ENCODE measurements around the gene SLC25A2.
"Not testable (repeated sequence)": the region's sequence is repeated elsewhere in the genome, so short reads cannot be mapped to it uniquely, and the experiment has no call there.

The SLC25A2 gene

DNA sequence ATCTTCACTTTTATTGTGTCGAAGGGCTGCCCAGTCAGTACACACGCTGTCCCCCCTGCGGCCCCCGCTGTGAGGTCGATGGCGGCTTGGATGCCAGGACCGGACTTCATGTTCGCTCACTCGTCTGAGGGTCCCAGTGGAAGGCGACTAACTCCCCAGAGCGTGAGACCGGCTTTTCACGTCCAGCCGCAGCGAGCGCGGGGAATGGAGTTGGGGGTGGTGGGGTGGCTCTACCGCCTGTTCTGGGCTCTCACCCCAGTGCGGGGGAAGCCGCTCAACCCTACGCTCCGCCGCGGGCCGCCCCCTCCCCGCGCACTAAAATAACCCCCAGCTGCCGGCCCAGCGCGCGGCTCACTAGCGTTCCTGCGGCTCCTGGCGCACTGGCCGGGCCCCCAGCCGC, at the start of gene SLC25A2:
Gene SLC25A2, minus strand, starts transcription at position 294 of the 400 bp plus-strand sequence. Its CDS starts 184 bp downstream, at position 110.
- H3K36me3 Mint-ChIP-seq (ENCODE audit: low read depth) = peaks cover 37% of the 10 kb centered on the region
- H3K4me3 Mint-ChIP-seq = no peak within 1 kb of the TSS
- no peak for ATAC-seq
- no peaks in the 10 kb centered on the region for H3K4me1 Mint-ChIP-seq
- no peak for DNase-seq
- no peaks in the 10 kb centered on the region for H3K27me3 Mint-ChIP-seq
- no peak within 1 kb of the TSS for H3K27ac Mint-ChIP-seq
- peaks cover 60% of the 10 kb centered on the region for H3K9me3 Mint-ChIP-seq

- Mint-ChIP-seq H3K36me3 (ENCODE audit: low read depth) (peaks cover 21% of the 10 kb centered on the region), H3K27ac (no peak overlapping the region), H3K4me1 (no peaks in the 10 kb centered on the region), H3K9me3 (peaks cover 50% of the 10 kb centered on the region), H3K4me3 (no peak overlapping the region), H3K27me3 (peaks cover 60% of the 10 kb centered on the region)
- no peak for ATAC-seq
- DNase-seq = no peak
These were observed 47.7 kb upstream of the SLC25A2 start for GRCh38 chr5:141351591-141351990.

DNA sequence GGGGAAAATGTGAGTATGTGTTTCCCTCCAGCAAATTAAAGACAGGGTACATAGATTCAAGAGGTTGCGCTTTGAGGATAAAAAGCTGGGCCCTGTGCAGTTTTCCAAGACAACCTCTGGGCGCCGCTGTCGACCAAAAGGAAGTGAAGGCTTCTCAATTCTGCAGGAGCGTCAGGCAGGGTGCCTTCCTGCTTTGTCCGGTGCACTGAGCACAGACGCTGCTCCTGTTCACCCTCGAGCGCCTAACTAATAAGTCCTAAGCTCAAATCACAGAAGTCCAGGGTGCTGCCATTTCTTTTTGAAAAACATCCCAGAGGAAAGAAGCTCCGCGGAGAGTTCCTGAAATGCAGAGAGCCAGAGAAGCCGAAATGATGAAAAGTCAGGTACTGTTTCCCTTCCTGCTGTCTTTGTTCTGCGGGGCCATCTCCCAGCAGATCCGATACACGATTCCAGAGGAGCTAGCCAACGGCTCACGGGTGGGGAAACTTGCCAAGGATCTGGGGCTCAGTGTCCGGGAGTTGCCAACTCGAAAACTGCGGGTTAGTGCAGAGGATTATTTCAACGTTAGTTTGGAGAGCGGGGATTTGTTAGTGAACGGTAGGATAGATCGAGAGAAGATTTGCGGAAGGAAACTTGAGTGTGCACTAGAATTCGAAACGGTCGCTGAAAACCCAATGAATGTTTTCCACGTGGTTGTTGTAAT, 46.2 kb upstream of the SLC25A2 start, which contains the start of gene PCDHGB1:
Gene PCDHGB1, plus strand, starts transcription at position 183 of the 703 bp plus-strand sequence. Its CDS starts 162 bp downstream, at position 345.
- no peak within 1 kb of the TSS for H3K27ac Mint-ChIP-seq
- peaks cover 17% of the 10 kb centered on the region for H3K36me3 Mint-ChIP-seq (ENCODE audit: low read depth)
- DNase-seq = peak; percentile 20
- H3K4me3 Mint-ChIP-seq = no peak within 1 kb of the TSS
- no peak for ATAC-seq
- H3K9me3 Mint-ChIP-seq = peaks cover 49% of the 10 kb centered on the region
- H3K27me3 Mint-ChIP-seq = peaks cover 60% of the 10 kb centered on the region
- no peaks in the 10 kb centered on the region for H3K4me1 Mint-ChIP-seq

- not testable (repeated sequence) for ATAC-seq, DNase-seq, H3K27ac Mint-ChIP-seq, H3K4me3 Mint-ChIP-seq, H3K4me1 Mint-ChIP-seq
- H3K9me3 Mint-ChIP-seq = peaks cover 56% of the 10 kb centered on the region
- H3K36me3 Mint-ChIP-seq (ENCODE audit: low read depth) = peaks cover 25% of the 10 kb centered on the region
- peaks cover 65% of the 10 kb centered on the region for H3K27me3 Mint-ChIP-seq
These were observed 42.2 kb upstream of the SLC25A2 start for GRCh38 chr5:141346017-141346416.

DNA sequence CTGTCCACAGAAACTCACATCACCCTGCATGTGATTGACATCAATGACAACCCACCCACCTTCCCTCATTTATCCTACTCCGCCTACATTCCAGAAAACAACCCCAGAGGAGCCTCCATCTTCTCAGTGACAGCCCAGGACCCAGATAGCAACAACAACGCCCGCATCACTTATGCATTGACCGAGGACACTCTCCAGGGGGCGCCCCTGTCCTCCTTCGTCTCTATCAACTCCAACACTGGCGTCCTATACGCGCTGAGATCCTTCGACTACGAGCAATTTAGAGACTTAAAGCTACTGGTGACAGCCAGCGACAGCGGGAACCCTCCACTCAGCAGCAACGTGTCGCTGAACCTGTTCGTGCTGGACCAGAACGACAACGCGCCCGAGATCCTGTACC, 41.5 kb upstream of the SLC25A2 start:
- DNase-seq = no peak
- no peak overlapping the region for H3K27ac Mint-ChIP-seq
- ATAC-seq = no peak
- H3K4me3 Mint-ChIP-seq = no peak overlapping the region
- H3K36me3 Mint-ChIP-seq (ENCODE audit: low read depth) = peaks cover 25% of the 10 kb centered on the region
- peaks cover 54% of the 10 kb centered on the region for H3K9me3 Mint-ChIP-seq
- H3K27me3 Mint-ChIP-seq = peaks cover 62% of the 10 kb centered on the region
- no peaks in the 10 kb centered on the region for H3K4me1 Mint-ChIP-seq

DNA sequence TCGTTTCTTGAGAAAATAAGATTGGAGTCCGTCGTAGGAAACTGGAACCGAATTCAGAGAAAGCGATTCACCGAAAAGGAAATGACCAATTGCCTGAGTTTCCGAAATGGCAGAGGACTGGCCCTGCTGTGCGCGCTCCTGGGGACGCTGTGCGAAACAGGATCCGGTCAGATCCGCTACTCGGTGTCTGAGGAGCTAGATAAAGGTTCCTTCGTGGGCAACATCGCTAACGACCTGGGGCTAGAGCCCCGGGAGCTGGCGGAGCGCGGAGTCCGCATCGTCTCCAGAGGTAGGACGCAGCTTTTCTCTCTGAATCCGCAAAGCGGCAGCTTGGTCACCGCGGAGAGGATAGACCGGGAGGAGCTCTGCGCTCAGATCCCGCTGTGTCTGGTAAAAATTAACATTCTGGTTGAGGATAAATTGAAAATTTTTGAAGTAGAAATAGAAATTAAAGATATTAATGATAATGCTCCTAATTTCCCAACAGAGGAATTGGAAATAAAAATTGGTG, 40.2 kb upstream of the SLC25A2 start:
- Mint-ChIP-seq H3K36me3 (ENCODE audit: low read depth) (peaks cover 28% of the 10 kb centered on the region), H3K4me3 (no peak overlapping the region), H3K27ac (no peak overlapping the region), H3K4me1 (no peaks in the 10 kb centered on the region), H3K9me3 (peaks cover 51% of the 10 kb centered on the region), H3K27me3 (peaks cover 67% of the 10 kb centered on the region)
- DNase-seq = no peak
- no peak for ATAC-seq

GRCh38 chr5:141343242-141343952, 39.5 kb upstream of the SLC25A2 start, which contains the start of gene PCDHGA3:
PCDHGA3 (plus strand) TSS chr5:141343829; CDS start chr5:141344034, 205 bp downstream.
- Mint-ChIP-seq H3K9me3 (peaks cover 50% of the 10 kb centered on the region), H3K27ac (no peak within 1 kb of the TSS), H3K36me3 (ENCODE audit: low read depth) (peaks cover 31% of the 10 kb centered on the region), H3K4me1 (no peaks in the 10 kb centered on the region), H3K27me3 (peaks cover 68% of the 10 kb centered on the region), H3K4me3 (no peak within 1 kb of the TSS)
- no peak for ATAC-seq
- no peak for DNase-seq

DNA sequence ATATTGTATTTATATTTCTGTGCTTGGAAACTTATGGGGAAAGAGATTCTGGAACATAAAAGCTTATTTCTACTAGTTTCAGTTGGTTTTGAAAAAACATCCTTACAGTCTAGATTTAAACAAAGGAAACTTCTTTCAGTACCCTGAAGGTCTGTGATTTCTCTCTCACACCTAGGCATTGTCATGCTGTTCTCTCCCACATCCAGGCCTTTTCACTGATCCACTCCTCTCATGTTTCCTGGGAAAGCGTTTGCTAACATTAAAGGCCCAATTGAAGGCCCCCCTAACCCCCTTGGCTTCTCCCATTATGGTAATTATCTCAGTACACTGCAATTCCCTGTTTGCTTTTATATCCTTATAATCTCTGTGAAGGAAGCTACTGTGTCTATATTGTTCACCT, 38.9 kb upstream of the SLC25A2 start:
- Mint-ChIP-seq H3K36me3 (ENCODE audit: low read depth) (peaks cover 34% of the 10 kb centered on the region), H3K27me3 (peaks cover 74% of the 10 kb centered on the region), H3K4me1 (no peaks in the 10 kb centered on the region), H3K27ac (no peak overlapping the region), H3K9me3 (peaks cover 56% of the 10 kb centered on the region), H3K4me3 (no peak overlapping the region)
- DNase-seq (no peak), ATAC-seq (no peak)

DNA sequence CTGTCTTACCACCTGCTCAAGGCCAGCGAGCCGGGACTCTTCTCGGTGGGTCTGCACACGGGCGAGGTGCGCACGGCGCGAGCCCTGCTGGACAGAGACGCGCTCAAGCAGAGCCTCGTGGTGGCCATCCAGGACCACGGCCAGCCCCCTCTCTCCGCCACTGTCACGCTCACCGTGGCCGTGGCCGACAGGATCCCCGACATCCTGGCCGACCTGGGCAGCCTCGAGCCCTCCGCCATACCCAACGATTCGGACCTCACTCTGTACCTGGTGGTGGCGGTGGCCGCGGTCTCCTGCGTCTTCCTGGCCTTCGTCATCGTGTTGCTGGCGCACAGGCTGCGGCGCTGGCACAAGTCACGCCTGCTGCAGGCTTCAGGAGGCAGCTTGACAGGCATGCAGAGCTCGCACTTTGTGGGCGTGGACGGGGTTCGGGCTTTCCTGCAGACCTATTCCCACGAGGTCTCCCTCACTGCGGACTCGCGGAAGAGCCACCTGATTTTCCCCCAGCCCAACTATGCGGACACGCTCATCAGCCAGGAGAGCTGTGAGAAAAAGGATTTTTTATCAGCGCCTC, 37.0 kb upstream of the SLC25A2 start:
- not testable (repeated sequence) for H3K4me1 Mint-ChIP-seq, DNase-seq, H3K4me3 Mint-ChIP-seq, ATAC-seq, H3K27ac Mint-ChIP-seq
- Mint-ChIP-seq H3K27me3 (peaks cover 81% of the 10 kb centered on the region), H3K9me3 (peaks cover 65% of the 10 kb centered on the region), H3K36me3 (ENCODE audit: low read depth) (peaks cover 34% of the 10 kb centered on the region)

GRCh38 chr5:141338538-141339306, 34.9 kb upstream of the SLC25A2 start, which contains the start of gene PCDHGA2:
PCDHGA2 (plus strand) TSS chr5:141338760.
- Mint-ChIP-seq H3K4me3 (no peak within 1 kb of the TSS), H3K27me3 (peaks cover 85% of the 10 kb centered on the region), H3K27ac (no peak within 1 kb of the TSS), H3K36me3 (ENCODE audit: low read depth) (peaks cover 24% of the 10 kb centered on the region), H3K4me1 (no peaks in the 10 kb centered on the region), H3K9me3 (peaks cover 71% of the 10 kb centered on the region)
- ATAC-seq = no peak
- no peak for DNase-seq

DNA sequence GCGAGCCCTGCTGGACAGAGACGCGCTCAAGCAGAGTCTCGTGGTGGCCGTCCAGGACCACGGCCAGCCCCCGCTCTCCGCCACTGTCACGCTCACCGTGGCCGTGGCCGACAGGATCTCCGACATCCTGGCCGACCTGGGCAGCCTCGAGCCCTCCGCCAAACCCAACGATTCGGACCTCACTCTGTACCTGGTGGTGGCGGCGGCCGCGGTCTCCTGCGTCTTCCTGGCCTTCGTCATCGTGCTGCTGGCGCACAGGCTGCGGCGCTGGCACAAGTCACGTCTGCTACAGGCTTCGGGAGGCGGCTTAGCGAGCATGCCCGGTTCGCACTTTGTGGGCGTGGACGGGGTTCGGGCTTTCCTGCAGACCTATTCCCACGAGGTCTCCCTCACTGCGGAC, 28.7 kb upstream of the SLC25A2 start:
- not testable (repeated sequence) for DNase-seq, H3K4me1 Mint-ChIP-seq, H3K27ac Mint-ChIP-seq, H3K4me3 Mint-ChIP-seq, ATAC-seq
- Mint-ChIP-seq H3K36me3 (ENCODE audit: low read depth) (peaks cover 20% of the 10 kb centered on the region), H3K9me3 (peaks cover 75% of the 10 kb centered on the region), H3K27me3 (peaks cover 82% of the 10 kb centered on the region)

- DNase-seq (no peak), ATAC-seq (no peak)
- peaks cover 5% of the 10 kb centered on the region for H3K4me1 Mint-ChIP-seq
- H3K27me3 Mint-ChIP-seq = peaks cover 75% of the 10 kb centered on the region
- peaks cover 23% of the 10 kb centered on the region for H3K36me3 Mint-ChIP-seq (ENCODE audit: low read depth)
- peaks cover 72% of the 10 kb centered on the region for H3K9me3 Mint-ChIP-seq
- no peak within 1 kb of the TSS for H3K4me3 Mint-ChIP-seq
- H3K27ac Mint-ChIP-seq = no peak within 1 kb of the TSS
These were observed 26.6 kb upstream of the SLC25A2 start, which contains the start of gene PCDHGA1 for GRCh38 chr5:141330299-141331080. PCDHGA1 (plus strand) TSS chr5:141330514.

DNA sequence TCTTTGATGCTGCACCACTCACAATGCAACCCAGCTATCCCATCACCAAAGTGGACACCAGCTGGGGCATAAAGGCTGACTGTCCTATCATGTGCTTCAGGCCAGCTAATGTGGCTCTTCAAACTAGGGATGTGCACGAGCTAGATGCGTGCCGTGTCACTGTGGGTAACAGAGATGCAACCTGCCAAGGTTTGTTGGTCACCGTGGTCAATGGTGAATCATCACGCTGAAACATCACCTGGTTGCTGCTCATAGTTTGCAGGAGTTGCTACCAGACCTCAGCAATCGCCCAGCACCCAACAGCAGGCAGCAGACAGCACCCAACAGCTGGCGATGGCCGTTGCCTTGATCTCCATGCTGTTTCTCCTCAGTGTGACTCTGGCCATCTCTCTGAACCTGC, 24.4 kb upstream of the SLC25A2 start:
- no peak for DNase-seq
- ATAC-seq = no peak
- Mint-ChIP-seq H3K9me3 (peaks cover 56% of the 10 kb centered on the region), H3K36me3 (ENCODE audit: low read depth) (peaks cover 18% of the 10 kb centered on the region), H3K27ac (no peak overlapping the region), H3K4me3 (no peak overlapping the region), H3K27me3 (peaks cover 56% of the 10 kb centered on the region), H3K4me1 (peaks cover 5% of the 10 kb centered on the region)
